HAP-1 (cell line): ENCODE data around the gene SERP1.

ENCODE experiments used
- DNase-seq, 2 experiments: peaks; one replicate each; pipeline ENCODE4 v3.0.0-alpha.2; 2016 to 2020; ENCODE audit warnings: low spot score in 2 of 2
- H3K27me3 ChIP-seq: fragments of 250-450 bp; sonication (Bioruptor Pico); 2 replicates; pipeline ENCODE4 v1.5.1; 2020; ENCODE audit warnings: low read depth, mild to moderate bottlenecking, moderate library complexity
- H3K36me3 ChIP-seq: fragments of 250-450 bp; sonication (Bioruptor Pico); replicated peaks from 2 replicates; pipeline ENCODE4 v1.5.1; 2020; ENCODE audit warnings: mild to moderate bottlenecking
- H3K4me1 ChIP-seq: fragments of 250-450 bp; sonication (Bioruptor Pico); 2 replicates; pipeline ENCODE4 v1.5.1; 2020; ENCODE audit warnings: mild to moderate bottlenecking
- H3K4me3 ChIP-seq: fragments of 250-450 bp; sonication (Bioruptor Pico); 2 replicates; pipeline ENCODE4 v1.5.1; 2020; ENCODE audit warnings: mild to moderate bottlenecking, moderate library complexity
- H3K9me3 ChIP-seq: fragments of 250-450 bp; sonication (Bioruptor Pico); 2 replicates; pipeline ENCODE4 v1.5.1; 2020; ENCODE audit warnings: mild to moderate bottlenecking, moderate library complexity
- in situ Hi-C: fragments of 300-500 bp; cut with MboI; formaldehyde crosslinking; loops from 3 replicates; pipeline ENCODE4 v1.14.3; 2020; ENCODE audit warnings: low sequenced_read_pairs, inconsistent platforms, mixed read lengths

SERP1 gene

DNA sequence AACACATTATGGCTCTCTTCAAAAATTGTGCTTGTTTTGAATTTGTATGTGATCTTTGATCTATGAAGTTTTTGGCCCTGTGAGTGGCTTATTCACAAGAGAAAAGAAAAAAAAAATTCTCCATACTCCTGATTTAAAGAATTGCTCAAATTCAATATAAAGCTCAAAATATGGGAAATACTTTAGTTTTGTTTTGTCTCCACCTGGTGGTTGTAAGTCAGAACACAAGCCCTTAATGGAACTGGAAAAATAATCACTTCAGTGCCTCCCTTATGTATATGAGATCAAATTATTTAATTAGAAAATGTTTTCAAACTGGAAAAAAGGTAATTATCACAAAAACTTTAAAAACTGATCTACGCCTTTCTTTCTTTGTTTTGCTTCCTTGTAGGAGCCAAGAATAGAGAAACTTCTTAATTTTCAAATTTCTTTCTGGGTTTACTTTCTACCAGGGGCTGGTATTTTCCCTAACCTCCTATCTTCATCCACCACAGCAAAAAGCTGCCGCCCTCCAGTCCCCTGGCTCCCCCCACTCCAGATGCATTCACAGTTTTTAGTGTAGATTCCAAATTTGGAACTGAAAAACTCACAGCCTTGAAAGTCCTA lies 50.6 kb downstream of the SERP1 start:
- Histone ChIP-seq H3K27me3 (no peaks in the 10 kb centered on the region), H3K4me3 (no peak overlapping the region), H3K4me1 (no peaks in the 10 kb centered on the region), H3K36me3 (no peaks in the 10 kb centered on the region), H3K9me3 (peaks cover 5% of the 10 kb centered on the region)
- in situ Hi-C loops = loop anchor here (5.0 to 25.0 kb wide), 2 partner anchors 268 to 558 kb away; no protein-coding TSS in a partner anchor
- DNase-seq = peak; percentile 29 to 63

DNA sequence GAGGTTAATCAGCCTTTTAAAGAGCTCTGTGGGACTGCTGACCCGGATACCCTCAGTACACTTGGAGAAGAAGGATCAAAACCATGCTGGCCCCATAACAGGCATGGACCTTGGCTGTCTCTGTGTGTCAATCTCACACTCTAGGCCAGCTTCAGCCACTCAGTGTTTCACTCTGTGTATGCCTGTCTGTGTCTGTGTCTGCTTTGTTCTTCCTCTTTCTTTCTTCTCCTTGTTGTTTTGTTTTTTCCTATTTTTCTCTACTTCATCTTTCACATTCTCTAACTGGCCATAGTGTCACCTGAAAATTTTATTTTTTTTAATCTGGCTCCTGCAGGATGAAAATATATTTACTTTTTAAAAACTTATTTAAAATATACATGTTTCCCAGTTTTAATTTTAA lies 51.1 kb downstream of the SERP1 start:
- 0 out of 2 replicates have a peak, but pooled peaks cover 2% of the 10 kb centered on the region for H3K9me3 ChIP-seq
- in situ Hi-C loops = loop anchor here (5.0 to 25.0 kb wide), 2 partner anchors 268 to 558 kb away; no protein-coding TSS in a partner anchor
- no peak overlapping the region for H3K4me3 ChIP-seq
- no peaks in the 10 kb centered on the region for H3K4me1 ChIP-seq
- no peaks in the 10 kb centered on the region for H3K27me3 ChIP-seq
- no peak for DNase-seq
- H3K36me3 ChIP-seq = no peaks in the 10 kb centered on the region

DNA sequence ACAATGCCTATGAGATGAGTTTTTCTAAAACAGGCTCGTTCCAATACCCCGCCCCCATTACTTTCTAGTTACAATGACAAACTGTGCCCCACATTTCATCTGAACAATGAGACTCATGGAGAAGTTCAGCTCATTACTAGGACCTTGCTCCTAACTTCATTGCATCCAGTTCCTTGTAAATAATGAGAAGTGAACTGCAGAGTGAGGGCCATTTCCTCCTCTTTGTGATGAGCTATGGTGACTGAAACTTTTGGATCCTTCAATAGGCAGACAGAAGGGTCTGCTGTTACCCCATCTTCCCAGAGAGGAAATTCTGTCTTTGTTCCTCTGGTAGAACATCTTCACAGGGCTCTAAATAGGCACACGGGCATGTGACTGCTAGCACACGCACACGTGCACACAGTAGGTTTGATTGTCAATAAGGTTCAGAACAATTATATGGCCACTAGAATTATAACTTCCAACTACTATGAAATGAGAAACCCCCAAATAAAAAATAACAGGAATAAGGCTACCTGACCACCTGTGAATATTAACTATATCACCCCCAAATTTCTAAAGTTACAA lies 51.8 kb downstream of the SERP1 start:
- no peak for DNase-seq
- no peaks in the 10 kb centered on the region for H3K36me3 ChIP-seq
- H3K9me3 ChIP-seq = no peaks in the 10 kb centered on the region
- no peaks in the 10 kb centered on the region for H3K4me1 ChIP-seq
- no peak overlapping the region for H3K4me3 ChIP-seq
- no peaks in the 10 kb centered on the region for H3K27me3 ChIP-seq
- in situ Hi-C loops = loop anchor here (25.0 kb wide), 1 partner anchor 557 kb away; no protein-coding TSS in a partner anchor
